GM23338 (cell line): ENCODE measurements around the gene LACRT. TPM values are rescaled to one million over a fixed set of nuclear protein-coding genes. Genes with fewer than 3 reads are reported as not detected.

Source experiments
- ATAC-seq: fragments of 200-7000 bp; cut with Tn5 transposase; 3 replicates; pipeline ENCODE4 v1.9.1; 2020
- DNase-seq: peaks from one replicate; pipeline ENCODE4 v3.0.0-alpha.2; 2015; ENCODE audit warnings: low spot score
- H2AFZ ChIP-seq: fragments of 200-600 bp; sonication (generic); 2 replicates; pipeline ENCODE4 v1.8.0; 2016; ENCODE audit warnings: antibody characterized with exemption, mild to moderate bottlenecking, moderate library complexity
- H3F3A ChIP-seq: fragments of 200-600 bp; sonication (generic); replicated peaks from 2 replicates; pipeline ENCODE4 v1.8.0; 2017; ENCODE audit warnings: antibody characterized with exemption, mixed run types, low read depth
- H3K27ac ChIP-seq: fragments of 200-600 bp; sonication (generic); 2 replicates; pipeline ENCODE4 v1.6.1; 2016; ENCODE audit warnings: low read depth
- H3K27me3 ChIP-seq: fragments of 200-600 bp; sonication (generic); 2 replicates; pipeline ENCODE4 v1.8.0; 2016; ENCODE audit warnings: mild to moderate bottlenecking, mixed run types, moderate library complexity; ENCODE audit not compliant: insufficient read depth
- H3K36me3 ChIP-seq: fragments of 200-600 bp; sonication (generic); 2 replicates; pipeline ENCODE4 v1.8.0; 2016; ENCODE audit warnings: mild to moderate bottlenecking; ENCODE audit not compliant: insufficient read depth
- H3K4me1 ChIP-seq: fragments of 200-600 bp; sonication (generic); 2 replicates; pipeline ENCODE4 v1.8.0; 2016; ENCODE audit warnings: mild to moderate bottlenecking, moderate library complexity; ENCODE audit not compliant: insufficient read depth
- H3K4me2 ChIP-seq: fragments of 200-600 bp; sonication (generic); 2 replicates; pipeline ENCODE4 v1.7.1; 2017; ENCODE audit warnings: mixed run types
- H3K4me3 ChIP-seq: fragments of 200-600 bp; sonication (generic); 2 replicates; pipeline ENCODE4 v1.6.1; 2016; ENCODE audit warnings: mixed run types
- H3K79me2 ChIP-seq: fragments of 200-600 bp; sonication (generic); replicated peaks from 2 replicates; pipeline ENCODE4 v1.8.0; 2017; ENCODE audit warnings: mild to moderate bottlenecking; ENCODE audit not compliant: insufficient read depth
- H3K9me2 ChIP-seq: fragments of 200-600 bp; sonication (generic); 2 replicates; pipeline ENCODE4 v1.8.0; 2017; ENCODE audit not compliant: insufficient read depth
- H4K20me1 ChIP-seq: fragments of 200-600 bp; sonication (generic); replicated peaks from 2 replicates; pipeline ENCODE4 v1.8.0; 2017; ENCODE audit warnings: mild to moderate bottlenecking; ENCODE audit not compliant: insufficient read depth
- H3K27ac Mint-ChIP-seq: 2 replicates; pipeline ENCODE4 v1.8.0; 2020; ENCODE audit warnings: inconsistent platforms, mild to moderate bottlenecking, moderate library complexity, mixed read lengths
- H3K27me3 Mint-ChIP-seq: 3 replicates; pipeline ENCODE4 v1.8.0; 2022; ENCODE audit warnings: low read depth, mild to moderate bottlenecking, moderate library complexity, mixed read lengths, inconsistent platforms; ENCODE audit not compliant: insufficient read depth, poor library complexity
- H3K36me3 Mint-ChIP-seq: 3 replicates; pipeline ENCODE4 v1.8.0; 2021; ENCODE audit warnings: low read depth, mild to moderate bottlenecking, inconsistent platforms, moderate library complexity, mixed read lengths
- H3K4me1 Mint-ChIP-seq: 3 replicates; pipeline ENCODE4 v1.8.0; 2020; ENCODE audit warnings: mild to moderate bottlenecking, inconsistent platforms, mixed read lengths
- H3K4me3 Mint-ChIP-seq: 3 replicates; pipeline ENCODE4 v1.8.0; 2021; ENCODE audit warnings: moderate library complexity, mild to moderate bottlenecking, inconsistent platforms, mixed read lengths
- H3K9me3 Mint-ChIP-seq: 3 replicates; pipeline ENCODE4 v1.8.0; 2020; ENCODE audit warnings: moderate library complexity, mild to moderate bottlenecking, inconsistent platforms, mixed read lengths
- CTCF ChIP-seq, 2 experiments: fragments of 200-600 bp in 1 of 2; sonication (generic) in 1 of 2; conservative IDR thresholded peaks; 2 replicates each; pipeline versions ENCODE4 v1.5.1 to v1.6.1; 2016 to 2017; ENCODE audit warnings: antibody characterized with exemption in 2 of 2, low read depth in 2 of 2, mild to moderate bottlenecking in 2 of 2, moderate library complexity in 1 of 2
- JUNB ChIP-seq: IDR thresholded peaks from one replicate; pipeline ENCODE4 v1.6.1; 2016; ENCODE audit warnings: antibody characterized with exemption; ENCODE audit not compliant: unreplicated experiment
- NANOG ChIP-seq: IDR thresholded peaks from 2 replicates; pipeline ENCODE4 v1.6.1; 2016; ENCODE audit warnings: antibody characterized with exemption, borderline replicate concordance
- ZNF331 ChIP-seq: fragments of 250-450 bp; sonication (Bioruptor Pico); IDR thresholded peaks from 2 replicates; pipeline ENCODE4 v1.5.0; 2020; ENCODE audit warnings: low read depth, mild to moderate bottlenecking, moderate library complexity
- ZNF462 ChIP-seq: fragments of 250-450 bp; sonication (Bioruptor Pico); IDR thresholded peaks from 2 replicates; pipeline ENCODE4 v1.5.0; 2020; ENCODE audit warnings: mild to moderate bottlenecking, moderate library complexity
- polyA plus RNA-seq: library from polyadenylated mRNA; unstranded; fragments of >200 nt; fragmentation: Nextera tagmentation; extraction: Ambion mirVana; gene quantifications from 2 replicates; pipeline ENCODE4 v1.2.1, GENCODE V29; 2016
- total RNA-seq: library from RNA; depleted of rRNA; stranded (reverse); fragments of >200 nt; shearing (Covaris generic); gene quantifications from 2 replicates; pipeline ENCODE4 v1.2.3, GENCODE V29; 2014

Gene LACRT
- total and polyA plus RNA-seq, 2 experiments from 2014 or later = not detected

- Mint-ChIP-seq H3K4me3 (no peak overlapping the region), H3K4me1 (peaks cover 6% of the 10 kb centered on the region; the same call in 2 of the 3 replicates), H3K27me3 (peaks cover 2% of the 10 kb centered on the region), H3K27ac (no peak overlapping the region), H3K9me3 (no peaks in the 10 kb centered on the region), H3K36me3 (no peaks in the 10 kb centered on the region)
- H3K27me3 ChIP-seq = peaks cover 6% of the 10 kb centered on the region; the same call in 1 of the 2 replicates
- no peaks in the 10 kb centered on the region for H4K20me1 ChIP-seq
- no peak for ATAC-seq
- no peak overlapping the region for H3K27ac ChIP-seq
- H3K36me3 ChIP-seq = no peaks in the 10 kb centered on the region
- no peak for DNase-seq
- no peaks in the 10 kb centered on the region for H3K4me1 ChIP-seq
- no peak overlapping the region for H3K4me2 ChIP-seq
- no peak overlapping the region for H2AFZ ChIP-seq
- no peak for TF ChIP-seq NANOG
- TF ChIP-seq ZNF462 = no peak
- TF ChIP-seq CTCF (conservative IDR thresholded peaks at IDR 0.05; ENCODE audit: low read depth in 2 of 2) = no peak
- no peak for TF ChIP-seq ZNF331
- TF ChIP-seq JUNB = no peak
- no peaks in the 10 kb centered on the region for H3K9me2 ChIP-seq
- H3K79me2 ChIP-seq = no peaks in the 10 kb centered on the region
- H3K4me3 ChIP-seq = no peak overlapping the region
- no peaks in the 10 kb centered on the region for H3F3A ChIP-seq
Observed at GRCh38 chr12:54604436-54604835, 30.3 kb downstream of the LACRT start.
